ENCODE results near the gene RPS27.

Gene RPS27

GRCh38 chr1:153946622-153947241, 43.8 kb upstream of the RPS27 start, which contains the start of gene DENND4B:
TSS of gene DENND4B (minus strand) at chr1:153946718. CDS start at chr1:153944374, 2,344 bp downstream.
- H2AFZ ChIP-seq (ENCODE audit: insufficient read depth, low read length, poor library complexity) = peak within 1 kb of the TSS; percentile 89
- peak within 1 kb of the TSS; percentile 9 for H4K12ac ChIP-seq (ENCODE audit: low read depth, low read length)
- H3K9ac ChIP-seq (ENCODE audit: low read length) = peak within 1 kb of the TSS; percentile 72
- peaks cover 40 to 53% of the 10 kb centered on the region in 2 experiments for H3K36me3 ChIP-seq (ENCODE audit: control insufficient read depth in 1 of 2, insufficient read depth in 2 of 2, low read length in 2 of 2)
- peak; percentile 87 to 91 for DNase-seq
- H4K91ac ChIP-seq (ENCODE audit: low read depth, low read length) = peak within 1 kb of the TSS; percentile 89
- peak within 1 kb of the TSS; percentile 25 for H3K4ac ChIP-seq (ENCODE audit: low read depth, low read length)
- no peak within 1 kb of the TSS for H3K23ac ChIP-seq (ENCODE audit: low read length)
- peak within 1 kb of the TSS; percentile 57 for H3K27ac ChIP-seq (ENCODE audit: low read depth, low read length)
- H3K9me3 ChIP-seq (ENCODE audit: insufficient read depth, low read depth, low read length) = peaks cover 1% of the 10 kb centered on the region
- H3K79me2 ChIP-seq (ENCODE audit: control insufficient read depth, insufficient read depth, low read length, poor library complexity) = peaks cover 10% of the 10 kb centered on the region
- H3K4me3 ChIP-seq (ENCODE audit: low read depth, low read length) = peak within 1 kb of the TSS; percentile 90
- peak within 1 kb of the TSS; percentile 91 for H3K4me2 ChIP-seq (ENCODE audit: low read length)
- H2BK5ac ChIP-seq (ENCODE audit: low read depth, low read length, poor library complexity) = peak within 1 kb of the TSS; percentile 68
- H3K4me1 ChIP-seq (ENCODE audit: control insufficient read depth in 1 of 2, insufficient read depth in 2 of 2, low read length in 2 of 2) = peaks cover 4 to 9% of the 10 kb centered on the region in 2 experiments
- H2BK120ac ChIP-seq (ENCODE audit: insufficient read depth, low read length, poor library complexity) = peak within 1 kb of the TSS; percentile 74
- H3K27me3 ChIP-seq (ENCODE audit: insufficient read depth, low read length) = no peaks in the 10 kb centered on the region
- H3K14ac ChIP-seq (ENCODE audit: low read length) = peak within 1 kb of the TSS; percentile 31
- peak within 1 kb of the TSS; percentile 97 for H3K18ac ChIP-seq (ENCODE audit: low read length)
- H2AK5ac ChIP-seq (ENCODE audit: low read length) = peak within 1 kb of the TSS; percentile 8
- H4K8ac ChIP-seq (ENCODE audit: low read depth, low read length) = peak within 1 kb of the TSS; percentile 83
- peaks cover 9% of the 10 kb centered on the region for H3K79me1 ChIP-seq (ENCODE audit: low read length)
- H2BK12ac ChIP-seq (ENCODE audit: low read length) = no peak within 1 kb of the TSS
- no CpG with 5 or more reads among the region's 28 CpGs for WGBS (ENCODE audit: extremely low coverage, insufficient coverage, insufficient read length)

- Histone ChIP-seq H2AFZ (ENCODE audit: insufficient read depth, low read length, poor library complexity) (no peak overlapping the region), H3K36me3 (ENCODE audit: control insufficient read depth in 1 of 2, insufficient read depth in 2 of 2, low read length in 2 of 2) (peaks cover 52 to 62% of the 10 kb centered on the region in 2 experiments), H2AK5ac (ENCODE audit: low read length) (no peak overlapping the region), H3K27me3 (ENCODE audit: insufficient read depth, low read length) (no peaks in the 10 kb centered on the region), H3K27ac (ENCODE audit: low read depth, low read length) (no peak overlapping the region), H3K4me1 (ENCODE audit: control insufficient read depth in 1 of 2, insufficient read depth in 2 of 2, low read length in 2 of 2) (no peaks in the 10 kb centered on the region), H3K23ac (ENCODE audit: low read length) (no peak overlapping the region), H3K9me3 (ENCODE audit: insufficient read depth, low read depth, low read length) (peaks cover 1% of the 10 kb centered on the region), H3K4me2 (ENCODE audit: low read length) (no peak overlapping the region), H2BK120ac (ENCODE audit: insufficient read depth, low read length, poor library complexity) (no peak overlapping the region), H3K18ac (ENCODE audit: low read length) (no peak overlapping the region), H3K4ac (ENCODE audit: low read depth, low read length) (no peak overlapping the region), H3K4me3 (ENCODE audit: low read depth, low read length) (no peak overlapping the region), H4K8ac (ENCODE audit: low read depth, low read length) (no peak overlapping the region), H3K79me2 (ENCODE audit: control insufficient read depth, insufficient read depth, low read length, poor library complexity) (peaks cover 2% of the 10 kb centered on the region), H3K9ac (ENCODE audit: low read length) (no peak overlapping the region), H3K14ac (ENCODE audit: low read length) (no peak overlapping the region), H4K91ac (ENCODE audit: low read depth, low read length) (no peak overlapping the region), H2BK5ac (ENCODE audit: low read depth, low read length, poor library complexity) (no peak overlapping the region), H4K12ac (ENCODE audit: low read depth, low read length) (no peak overlapping the region), H3K79me1 (ENCODE audit: low read length) (peaks cover 3% of the 10 kb centered on the region), H2BK12ac (ENCODE audit: low read length) (no peak overlapping the region)
- DNase-seq = no peak
- no CpG with 5 or more reads among the region's 11 CpGs for WGBS (ENCODE audit: extremely low coverage, insufficient coverage, insufficient read length)
Measured at GRCh38 chr1:153951183-153951582, 39.4 kb upstream of the RPS27 start.

DNA sequence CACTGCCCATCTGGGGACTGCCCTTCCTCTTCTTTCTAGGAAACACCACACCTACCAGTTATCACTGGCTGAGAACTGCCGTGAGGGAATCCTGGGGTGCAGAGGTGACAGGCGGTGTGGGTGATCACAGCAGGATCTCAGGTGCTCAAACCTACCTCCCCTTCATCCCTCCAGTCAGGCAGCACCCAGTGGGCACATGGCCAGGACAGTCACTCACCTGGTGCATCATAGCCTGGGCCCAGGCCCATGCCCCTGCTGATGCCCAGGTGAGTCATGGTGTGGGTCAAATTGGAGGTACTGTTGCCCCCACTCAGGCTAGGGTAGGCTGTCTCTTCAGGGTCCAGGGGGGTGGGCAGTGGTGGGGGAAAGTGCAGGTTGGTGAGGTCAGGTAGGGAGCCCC, 38.8 kb upstream of the RPS27 start:
- Histone ChIP-seq H2BK120ac (ENCODE audit: insufficient read depth, low read length, poor library complexity) (no peak overlapping the region), H3K4me3 (ENCODE audit: low read depth, low read length) (no peak overlapping the region), H3K27ac (ENCODE audit: low read depth, low read length) (no peak overlapping the region), H3K23ac (ENCODE audit: low read length) (no peak overlapping the region), H3K4ac (ENCODE audit: low read depth, low read length) (no peak overlapping the region), H2AK5ac (ENCODE audit: low read length) (no peak overlapping the region), H3K79me1 (ENCODE audit: low read length) (no peaks in the 10 kb centered on the region), H2AFZ (ENCODE audit: insufficient read depth, low read length, poor library complexity) (no peak overlapping the region), H3K18ac (ENCODE audit: low read length) (no peak overlapping the region), H3K79me2 (ENCODE audit: control insufficient read depth, insufficient read depth, low read length, poor library complexity) (peaks cover 5% of the 10 kb centered on the region), H3K9ac (ENCODE audit: low read length) (no peak overlapping the region), H3K4me2 (ENCODE audit: low read length) (no peak overlapping the region), H3K36me3 (ENCODE audit: control insufficient read depth in 1 of 2, insufficient read depth in 2 of 2, low read length in 2 of 2) (peaks cover 52 to 62% of the 10 kb centered on the region in 2 experiments), H4K91ac (ENCODE audit: low read depth, low read length) (no peak overlapping the region), H2BK5ac (ENCODE audit: low read depth, low read length, poor library complexity) (no peak overlapping the region), H3K27me3 (ENCODE audit: insufficient read depth, low read length) (no peaks in the 10 kb centered on the region), H3K4me1 (ENCODE audit: control insufficient read depth in 1 of 2, insufficient read depth in 2 of 2, low read length in 2 of 2) (peaks cover 1 to 2% of the 10 kb centered on the region in 2 experiments), H3K14ac (ENCODE audit: low read length) (no peak overlapping the region), H3K9me3 (ENCODE audit: insufficient read depth, low read depth, low read length) (no peaks in the 10 kb centered on the region), H4K12ac (ENCODE audit: low read depth, low read length) (no peak overlapping the region), H4K8ac (ENCODE audit: low read depth, low read length) (no peak overlapping the region), H2BK12ac (ENCODE audit: low read length) (no peak overlapping the region)
- no peak for DNase-seq
- no CpG with 5 or more reads among the region's 2 CpGs for WGBS (ENCODE audit: extremely low coverage, insufficient coverage, insufficient read length)

DNA sequence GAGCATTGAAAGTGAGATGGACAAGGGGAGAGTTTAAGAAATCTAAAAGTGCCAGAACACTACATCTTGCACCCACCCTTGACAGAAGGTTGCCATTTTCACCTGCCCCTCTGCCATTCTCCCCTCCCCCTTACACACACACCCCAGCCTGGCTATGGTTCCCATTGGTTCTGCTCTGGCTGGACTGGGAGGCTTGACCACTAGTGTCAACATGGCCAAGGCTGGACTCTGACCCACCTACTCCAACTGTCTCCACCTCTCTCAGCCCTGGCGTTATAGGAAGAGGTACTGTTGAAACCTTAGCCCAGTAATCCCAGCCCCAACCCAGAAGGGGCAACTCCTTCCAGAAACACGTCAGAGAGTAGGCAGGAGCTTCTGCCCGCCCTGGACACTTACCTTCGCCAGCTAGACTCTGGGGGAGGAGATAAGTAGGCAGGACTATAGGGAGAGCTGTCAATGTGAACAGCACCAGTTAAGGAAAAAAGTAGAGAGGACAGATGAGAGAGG, 36.6 kb upstream of the RPS27 start:
- no peak overlapping the region for H3K27ac ChIP-seq (ENCODE audit: low read depth, low read length)
- H2BK5ac ChIP-seq (ENCODE audit: low read depth, low read length, poor library complexity) = no peak overlapping the region
- no peak overlapping the region for H2BK120ac ChIP-seq (ENCODE audit: insufficient read depth, low read length, poor library complexity)
- no peak overlapping the region for H4K91ac ChIP-seq (ENCODE audit: low read depth, low read length)
- no peak overlapping the region for H3K4me2 ChIP-seq (ENCODE audit: low read length)
- H4K8ac ChIP-seq (ENCODE audit: low read depth, low read length) = no peak overlapping the region
- WGBS (ENCODE audit: extremely low coverage, insufficient coverage, insufficient read length) = no CpG with 5 or more reads among the region's 4 CpGs
- peaks cover 6 to 9% of the 10 kb centered on the region in 2 experiments for H3K4me1 ChIP-seq (ENCODE audit: control insufficient read depth in 1 of 2, insufficient read depth in 2 of 2, low read length in 2 of 2)
- peaks cover 7% of the 10 kb centered on the region for H3K79me1 ChIP-seq (ENCODE audit: low read length)
- peak overlapping the region; percentile 30 for H3K4ac ChIP-seq (ENCODE audit: low read depth, low read length)
- no peak overlapping the region for H3K18ac ChIP-seq (ENCODE audit: low read length)
- DNase-seq = no peak
- H3K36me3 ChIP-seq (ENCODE audit: control insufficient read depth in 1 of 2, insufficient read depth in 2 of 2, low read length in 2 of 2) = peaks cover 36 to 45% of the 10 kb centered on the region in 2 experiments
- H4K12ac ChIP-seq (ENCODE audit: low read depth, low read length) = no peak overlapping the region
- no peak overlapping the region for H2BK12ac ChIP-seq (ENCODE audit: low read length)
- H2AFZ ChIP-seq (ENCODE audit: insufficient read depth, low read length, poor library complexity) = no peak overlapping the region
- H2AK5ac ChIP-seq (ENCODE audit: low read length) = no peak overlapping the region
- H3K79me2 ChIP-seq (ENCODE audit: control insufficient read depth, insufficient read depth, low read length, poor library complexity) = peaks cover 19% of the 10 kb centered on the region
- no peaks in the 10 kb centered on the region for H3K27me3 ChIP-seq (ENCODE audit: insufficient read depth, low read length)
- H3K14ac ChIP-seq (ENCODE audit: low read length) = no peak overlapping the region
- no peaks in the 10 kb centered on the region for H3K9me3 ChIP-seq (ENCODE audit: insufficient read depth, low read depth, low read length)
- peak overlapping the region; percentile 29 for H3K9ac ChIP-seq (ENCODE audit: low read length)
- H3K23ac ChIP-seq (ENCODE audit: low read length) = peak overlapping the region; percentile 27
- no peak overlapping the region for H3K4me3 ChIP-seq (ENCODE audit: low read depth, low read length)
